ENCODE results near the gene IRF5. TPM values are rescaled to one million over a fixed set of nuclear protein-coding genes. Genes with fewer than 3 reads are reported as not detected.

The IRF5 gene
- total RNA-seq, 1 donor from 2014 or later: 1.8 TPM

DNA sequence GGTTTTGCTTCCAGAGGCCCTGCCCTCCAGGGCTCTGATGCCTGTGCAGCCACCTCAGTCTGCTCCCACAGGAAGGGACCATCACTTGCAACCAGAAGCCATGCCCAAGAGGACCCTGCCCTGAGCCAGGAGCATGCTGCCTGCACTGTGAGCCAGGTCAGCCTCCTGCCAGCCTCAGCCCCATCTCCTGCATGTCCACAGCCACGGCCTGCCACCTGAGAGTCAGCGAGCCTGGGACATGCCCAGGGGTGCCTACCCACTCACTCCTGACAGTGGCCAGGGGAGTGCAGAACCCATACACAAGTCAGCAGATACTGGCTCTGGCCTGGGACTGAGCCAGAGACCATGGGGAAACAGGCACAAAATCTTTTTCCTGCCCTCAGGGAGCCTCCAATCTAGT is 20.6 kb upstream of the IRF5 start:
- Mint-ChIP-seq H3K9me3 (no peaks in the 10 kb centered on the region), H3K4me3 (no peak overlapping the region), H3K27me3 (peaks cover 69% of the 10 kb centered on the region), H3K36me3 (no peaks in the 10 kb centered on the region), H3K4me1 (ENCODE audit: unreplicated experiment) (peaks cover 16% of the 10 kb centered on the region), H3K27ac (no peak overlapping the region)
- TF ChIP-seq, protein P1, sequence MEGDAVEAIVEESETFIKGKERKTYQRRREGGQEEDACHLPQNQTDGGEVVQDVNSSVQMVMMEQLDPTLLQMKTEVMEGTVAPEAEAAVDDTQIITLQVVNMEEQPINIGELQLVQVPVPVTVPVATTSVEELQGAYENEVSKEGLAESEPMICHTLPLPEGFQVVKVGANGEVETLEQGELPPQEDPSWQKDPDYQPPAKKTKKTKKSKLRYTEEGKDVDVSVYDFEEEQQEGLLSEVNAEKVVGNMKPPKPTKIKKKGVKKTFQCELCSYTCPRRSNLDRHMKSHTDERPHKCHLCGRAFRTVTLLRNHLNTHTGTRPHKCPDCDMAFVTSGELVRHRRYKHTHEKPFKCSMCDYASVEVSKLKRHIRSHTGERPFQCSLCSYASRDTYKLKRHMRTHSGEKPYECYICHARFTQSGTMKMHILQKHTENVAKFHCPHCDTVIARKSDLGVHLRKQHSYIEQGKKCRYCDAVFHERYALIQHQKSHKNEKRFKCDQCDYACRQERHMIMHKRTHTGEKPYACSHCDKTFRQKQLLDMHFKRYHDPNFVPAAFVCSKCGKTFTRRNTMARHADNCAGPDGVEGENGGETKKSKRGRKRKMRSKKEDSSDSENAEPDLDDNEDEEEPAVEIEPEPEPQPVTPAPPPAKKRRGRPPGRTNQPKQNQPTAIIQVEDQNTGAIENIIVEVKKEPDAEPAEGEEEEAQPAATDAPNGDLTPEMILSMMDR (conservative IDR thresholded peaks at IDR 0.05): no peak
- peak; percentile 62 for DNase-seq (ENCODE audit: extremely low spot score, unreplicated experiment)

DNA sequence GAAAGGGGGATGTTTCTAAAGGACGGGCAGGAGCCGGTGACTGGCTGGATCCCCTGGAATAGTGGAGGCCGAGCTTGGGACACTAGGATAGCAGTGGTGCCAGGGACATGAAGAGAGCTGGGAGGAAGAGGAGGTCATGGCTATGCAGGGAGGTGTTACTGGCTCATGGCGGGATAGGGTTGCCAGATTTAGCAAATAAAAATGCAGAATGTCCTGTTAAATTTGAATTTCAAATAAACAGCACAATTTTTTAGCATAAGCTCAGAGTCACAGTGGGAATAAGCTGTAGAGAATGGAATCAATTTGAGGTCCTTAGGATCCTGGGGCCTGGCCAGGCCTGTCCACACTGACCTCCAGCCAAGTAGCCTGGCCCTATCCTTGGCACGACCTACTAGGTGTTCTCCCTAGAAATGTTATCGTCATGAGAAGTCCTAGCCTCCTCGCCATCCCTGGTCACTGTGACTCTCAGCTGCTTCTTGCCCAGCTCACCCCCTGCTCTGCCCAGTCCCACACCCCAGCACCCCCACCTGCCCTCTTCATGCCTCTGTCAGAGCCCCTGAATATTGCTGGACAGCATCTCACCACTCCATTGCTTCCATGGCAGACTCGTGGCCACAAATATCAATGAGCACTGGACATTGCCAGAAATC is 19.6 kb upstream of the IRF5 start:
- Mint-ChIP-seq H3K36me3 (no peaks in the 10 kb centered on the region), H3K4me3 (no peak overlapping the region), H3K27ac (no peak overlapping the region), H3K9me3 (no peaks in the 10 kb centered on the region), H3K27me3 (peaks cover 69% of the 10 kb centered on the region), H3K4me1 (ENCODE audit: unreplicated experiment) (peaks cover 13% of the 10 kb centered on the region)
- DNase-seq (ENCODE audit: extremely low spot score, unreplicated experiment): no peak
- TF ChIP-seq, protein P1 (conservative IDR thresholded peaks at IDR 0.05): no peak

DNA sequence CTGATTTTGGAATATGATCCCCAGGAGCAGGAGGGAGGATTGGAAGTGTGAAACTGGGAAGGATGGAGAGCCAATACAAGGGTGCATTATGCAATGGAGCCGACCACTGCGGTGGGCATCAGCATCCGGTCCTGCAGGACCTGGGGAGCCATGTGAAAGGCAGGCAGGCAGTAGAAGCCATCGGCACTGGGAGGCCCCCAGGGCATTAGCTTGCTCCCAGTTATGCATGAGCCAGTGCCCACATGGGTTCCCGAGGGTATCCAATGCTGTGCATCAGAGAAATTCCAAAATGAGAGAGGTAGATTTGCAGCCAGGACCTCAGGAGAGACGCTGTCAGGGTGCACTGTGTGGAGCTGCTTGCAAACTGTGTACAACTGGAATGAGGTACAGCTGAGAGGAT is 18.5 kb upstream of the IRF5 start:
- H3K4me3 Mint-ChIP-seq: no peak overlapping the region
- no peaks in the 10 kb centered on the region for H3K36me3 Mint-ChIP-seq
- TF ChIP-seq, protein P1 (conservative IDR thresholded peaks at IDR 0.05): no peak
- peaks cover 13% of the 10 kb centered on the region for H3K4me1 Mint-ChIP-seq (ENCODE audit: unreplicated experiment)
- DNase-seq (ENCODE audit: extremely low spot score, unreplicated experiment): no peak
- H3K27ac Mint-ChIP-seq: no peak overlapping the region
- H3K27me3 Mint-ChIP-seq: peaks cover 74% of the 10 kb centered on the region
- H3K9me3 Mint-ChIP-seq: no peaks in the 10 kb centered on the region

DNA sequence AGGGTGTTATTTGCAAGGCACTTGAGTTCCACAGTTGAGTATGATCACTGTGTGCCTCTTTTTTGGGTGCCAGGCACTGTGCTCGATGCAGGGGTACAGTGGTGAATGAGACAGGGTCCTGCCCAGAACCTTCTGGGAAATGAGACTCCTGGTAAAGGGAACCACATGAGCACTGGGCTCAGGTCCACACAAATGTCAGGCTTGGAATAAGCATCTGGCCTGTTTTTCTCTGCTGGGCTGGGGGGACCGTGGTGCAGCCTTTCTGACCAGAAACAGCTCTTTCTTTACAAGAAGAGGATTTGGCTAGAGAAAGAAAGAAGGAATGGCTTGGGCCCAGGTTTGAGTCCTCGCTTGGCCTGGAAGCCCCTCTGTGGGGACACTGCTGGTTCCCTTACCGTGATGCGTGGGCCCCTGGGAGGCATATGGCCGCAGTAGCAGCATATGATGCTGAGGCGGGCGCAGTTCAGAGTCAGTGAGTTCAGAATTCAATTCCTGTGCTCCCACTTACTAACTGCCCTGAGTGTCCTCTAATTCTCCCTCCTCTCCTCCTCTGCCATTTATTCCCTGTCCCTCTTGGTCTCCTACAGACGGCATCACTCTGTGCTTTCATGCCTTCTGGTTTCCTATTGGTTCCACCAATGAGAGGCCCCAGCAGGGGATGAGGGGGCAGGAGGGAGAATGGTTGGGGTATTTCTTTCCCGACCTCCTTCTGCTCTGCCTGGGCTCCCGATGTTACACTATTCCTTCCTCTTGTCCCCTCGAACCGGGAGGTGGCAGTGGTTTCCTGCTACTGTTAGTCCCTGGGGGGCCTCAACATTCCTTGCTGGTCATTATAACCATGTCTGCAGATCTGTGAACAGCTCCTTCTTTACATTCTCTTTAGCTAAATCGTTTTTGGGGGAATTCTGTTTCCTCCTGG is 17.6 kb upstream of the IRF5 start:
- peaks cover 13% of the 10 kb centered on the region for H3K4me1 Mint-ChIP-seq (ENCODE audit: unreplicated experiment)
- no peaks in the 10 kb centered on the region for H3K36me3 Mint-ChIP-seq
- H3K4me3 Mint-ChIP-seq: no peak overlapping the region
- DNase-seq (ENCODE audit: extremely low spot score, unreplicated experiment): no peak
- TF ChIP-seq, protein P1 (conservative IDR thresholded peaks at IDR 0.05): no peak
- no peaks in the 10 kb centered on the region for H3K9me3 Mint-ChIP-seq
- H3K27ac Mint-ChIP-seq: no peak overlapping the region
- peaks cover 77% of the 10 kb centered on the region for H3K27me3 Mint-ChIP-seq

DNA sequence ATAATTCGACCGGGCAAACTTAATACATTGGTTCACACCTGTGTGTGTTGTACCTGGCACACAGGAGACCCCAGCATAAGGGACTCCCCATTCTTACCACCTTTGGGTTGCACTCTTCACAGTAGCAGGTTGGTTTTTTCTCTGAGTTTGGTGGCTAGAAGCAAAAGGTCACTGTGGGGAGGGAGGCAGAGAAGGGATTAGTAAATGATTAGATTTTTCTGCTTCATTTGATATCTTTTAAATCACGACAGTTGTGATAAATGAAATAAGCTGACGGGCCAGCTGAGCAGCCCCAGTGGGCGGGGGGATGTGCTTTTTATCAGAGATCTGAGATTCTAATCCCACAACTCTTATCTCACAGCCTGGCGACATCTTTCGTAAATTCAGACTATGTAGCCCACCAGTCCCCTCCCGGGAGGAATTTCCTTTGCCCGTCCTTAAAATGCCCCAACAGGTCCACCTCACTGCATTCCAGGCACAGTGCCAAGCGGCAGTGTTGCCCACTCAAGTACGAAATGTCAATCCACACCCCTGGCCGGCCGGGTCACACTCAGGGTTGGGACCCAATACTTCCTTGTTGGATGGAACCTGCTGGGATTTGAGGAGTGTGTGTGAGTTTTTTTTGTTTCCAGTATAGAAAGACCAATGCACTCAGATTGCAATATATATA is 16.7 kb upstream of the IRF5 start:
- peaks cover 74% of the 10 kb centered on the region for H3K27me3 Mint-ChIP-seq
- TF ChIP-seq, protein P1 (conservative IDR thresholded peaks at IDR 0.05): no peak
- H3K9me3 Mint-ChIP-seq: no peaks in the 10 kb centered on the region
- H3K4me3 Mint-ChIP-seq: no peak overlapping the region
- peaks cover 9% of the 10 kb centered on the region for H3K4me1 Mint-ChIP-seq (ENCODE audit: unreplicated experiment)
- no peak for DNase-seq (ENCODE audit: extremely low spot score, unreplicated experiment)
- no peaks in the 10 kb centered on the region for H3K36me3 Mint-ChIP-seq
- no peak overlapping the region for H3K27ac Mint-ChIP-seq

All from type B pancreatic cell (in vitro differentiated cells).